Neural progenitor cell (in vitro differentiated cells): ENCODE measurements around the gene LRPAP1.

Experiments used
- CTCF ChIP-seq: fragments of 200-600 bp; sonication (generic); IDR thresholded peaks from 2 replicates; pipeline ENCODE4 v1.5.1; 2017; ENCODE audit warnings: antibody characterized with exemption, mild to moderate bottlenecking
- EZH2 ChIP-seq: fragments of 200-600 bp; sonication (generic); IDR thresholded peaks from 2 replicates; pipeline ENCODE4 v1.6.1; 2017; ENCODE audit warnings: antibody characterized with exemption, mild to moderate bottlenecking, moderate library complexity
- EZH2phosphoT487 ChIP-seq: fragments of 200-600 bp; sonication (generic); IDR thresholded peaks from 2 replicates; pipeline ENCODE4 v1.6.1; 2017; ENCODE audit warnings: antibody characterized with exemption

- TF ChIP-seq CTCF, result no peak
- no peak for TF ChIP-seq EZH2
- no peak for TF ChIP-seq EZH2phosphoT487
Measured at GRCh38 chr4:3510481-3510880, 21.7 kb downstream of the LRPAP1 start.
